GM10266 (cell line): ENCODE data around the gene PPP2R3B.

Experiments used
- DNase-seq: peaks from one replicate; pipeline ENCODE4 v3.0.0; 2012; ENCODE audit errors: extremely low spot score
- CTCF ChIP-seq: IDR thresholded peaks from 2 replicates; pipeline ENCODE4 v1.5.1; 2012; ENCODE audit warnings: mild to moderate bottlenecking, low read depth; ENCODE audit not compliant: control insufficient read depth, insufficient read depth; ENCODE audit errors: missing control alignments

Gene PPP2R3B

GRCh38 chrX:368811-369562, 17.7 kb downstream of the PPP2R3B start:
- no peak for TF ChIP-seq CTCF
- no peak for DNase-seq

- DNase-seq: no peak
- TF ChIP-seq CTCF: no peak
These were observed 18.8 kb downstream of the PPP2R3B start for GRCh38 chrX:367866-368265.

GRCh38 chrX:367349-367748, 19.4 kb downstream of the PPP2R3B start:
- no peak for DNase-seq

GRCh38 chrX:363621-364375, 22.9 kb downstream of the PPP2R3B start:
- DNase-seq: no peak
- no peak for TF ChIP-seq CTCF

More at GRCh38 chrX:367349-367748, 19.4 kb downstream of the PPP2R3B start:
- no peak for TF ChIP-seq CTCF

GRCh38 chrX:362937-363620, 23.6 kb downstream of the PPP2R3B start:
- no peak for DNase-seq
- no peak for TF ChIP-seq CTCF

- TF ChIP-seq CTCF: no peak
- DNase-seq: no peak
These were observed 24.4 kb downstream of the PPP2R3B start for GRCh38 chrX:362351-362750.
